Kidney (tissue), 14 donors: ENCODE measurements around the gene NBEAL2. TPM values are rescaled to one million over a fixed set of nuclear protein-coding genes. Genes with fewer than 3 reads are reported as not detected.

Source experiments
- DNase-seq, 5 donors: peaks; one replicate each; pipeline ENCODE4 v3.0.0-alpha.2; 2013 to 2020
- FAIRE-seq: peaks from 2 replicates; lab custom pipeline; 2012; peaks lifted over from hg19 to GRCh38; lab: Jason Lieb, UNC
- H3K27ac ChIP-seq, 2 donors: one replicate each; pipeline ENCODE4 v1.7.0; 2013; ENCODE audit warnings: low read depth in 2 of 2, low read length in 2 of 2, inconsistent platforms in 1 of 2
- H3K27me3 ChIP-seq: one replicate; pipeline ENCODE4 v1.7.1; 2013; ENCODE audit warnings: low read length, inconsistent platforms; ENCODE audit not compliant: control insufficient read depth, insufficient read depth
- H3K36me3 ChIP-seq, 3 donors: one replicate each; pipeline versions ENCODE4 v1.7.0 to v1.7.1; 2013; ENCODE audit warnings: low read length in 3 of 3, control low read depth in 1 of 3, inconsistent platforms in 1 of 3; ENCODE audit not compliant: insufficient read depth in 3 of 3, control insufficient read depth in 2 of 3
- H3K4me1 ChIP-seq, 3 donors: one replicate each; pipeline versions ENCODE4 v1.7.0 to v1.7.1; 2013; ENCODE audit warnings: low read length in 3 of 3, inconsistent platforms in 1 of 3, low read depth in 1 of 3; ENCODE audit not compliant: control insufficient read depth in 2 of 3, insufficient read depth in 2 of 3
- H3K4me3 ChIP-seq, 3 donors: one replicate each; pipeline versions ENCODE4 v1.7.0 to v1.8.1; 2013; ENCODE audit warnings: low read length in 3 of 3, control low read depth in 1 of 3, inconsistent platforms in 1 of 3
- H3K9ac ChIP-seq, 3 donors: one replicate each; pipeline versions ENCODE4 v1.7.0 to v1.7.1; 2013; ENCODE audit warnings: low read length in 3 of 3, control low read depth in 1 of 3, inconsistent platforms in 1 of 3
- H3K9me3 ChIP-seq, 3 donors: one replicate each; pipeline versions ENCODE4 v1.7.0 to v1.7.1; 2013; ENCODE audit warnings: low read length in 3 of 3, control low read depth in 1 of 3, inconsistent platforms in 1 of 3; ENCODE audit not compliant: control insufficient read depth in 2 of 3, insufficient read depth in 1 of 3
- intact Hi-C: fragments of 100-400 bp; cut with DNase I; formaldehyde crosslinking; loops from one replicate; pipeline ENCODE4 v1.11.1; 2022
- polyA plus RNA-seq: library from polyadenylated mRNA; stranded (reverse); fragments of 350-450 nt; fragmentation: Illumina TruSeq; extraction: RNeasy Lipid Tissue Mini Kit (QIAGEN cat#74804); gene quantifications from one replicate; pipeline ENCODE4 v1.2.3, GENCODE V29; 2014; ENCODE audit warnings: low read depth, low replicate concordance; ENCODE audit not compliant: insufficient read depth
- total RNA-seq: library from RNA; stranded (reverse); fragmentation: NEBNext Ultra II Directional; extraction: Animal tissue kit (Norgen Biotek cat#: 25700); gene quantifications from one replicate; pipeline ENCODE4 v1.2.1, GENCODE V29; 2021
- TF ChIP-seq, protein P1 (sequence below): IDR thresholded peaks from 3 replicates; pipeline ENCODE4 v1.5.1; 2012; ENCODE audit warnings: mild to moderate bottlenecking, moderate library complexity, borderline replicate concordance; ENCODE audit not compliant: insufficient read depth; ENCODE audit errors: extremely low read depth
- donor health status: control.
- donor health status: control.
- donor health status: control.
- donor health status: control.
- donor health status: control.
- donor health status: DM: yes; HTN: yes; CAD: no.
- donor health status: Normal renal cell carcinoma (clear cell type).

The NBEAL2 gene
- total and polyA plus RNA-seq, 2 donors from 2014 or later: 25.7 to 82.8 TPM

DNA sequence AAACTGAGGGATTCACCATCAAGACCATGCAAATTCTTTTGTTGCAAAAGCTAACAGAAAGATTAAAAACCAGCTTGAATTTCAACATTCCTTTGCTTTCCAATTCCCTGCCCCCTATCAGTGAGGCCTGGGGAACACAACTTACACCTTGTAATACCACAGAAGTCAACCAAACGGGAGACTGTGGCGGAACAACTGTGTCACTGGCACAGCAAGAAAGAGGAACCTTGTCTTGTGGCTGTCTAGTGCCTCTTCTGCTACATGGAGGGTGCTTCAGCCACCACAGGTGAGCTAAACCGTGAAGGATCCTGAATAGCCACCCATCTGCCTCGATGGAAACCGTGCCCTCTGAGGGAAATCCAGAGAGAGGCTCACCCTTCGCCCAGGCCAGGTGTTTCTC lies 14.3 kb upstream of the NBEAL2 start:
- DNase-seq: peak in 1 of 5 donors; percentile 51
- Histone ChIP-seq H3K4me3 (peak overlapping the region in 1 of 3 donors; percentile 14), H3K9ac (peak overlapping the region in 2 of 3 donors; percentile 41 to 44), H3K4me1 (peaks cover 0 to 51% (median 43%) of the 10 kb centered on the region in 3 donors), H3K9me3 (no peaks in the 10 kb centered on the region), H3K36me3 (peaks cover 0 to 2% (median 2%) of the 10 kb centered on the region in 3 donors), H3K27ac (peak overlapping the region; percentile 47 to 73), H3K27me3 (no peaks in the 10 kb centered on the region)
- TF ChIP-seq, protein P1, sequence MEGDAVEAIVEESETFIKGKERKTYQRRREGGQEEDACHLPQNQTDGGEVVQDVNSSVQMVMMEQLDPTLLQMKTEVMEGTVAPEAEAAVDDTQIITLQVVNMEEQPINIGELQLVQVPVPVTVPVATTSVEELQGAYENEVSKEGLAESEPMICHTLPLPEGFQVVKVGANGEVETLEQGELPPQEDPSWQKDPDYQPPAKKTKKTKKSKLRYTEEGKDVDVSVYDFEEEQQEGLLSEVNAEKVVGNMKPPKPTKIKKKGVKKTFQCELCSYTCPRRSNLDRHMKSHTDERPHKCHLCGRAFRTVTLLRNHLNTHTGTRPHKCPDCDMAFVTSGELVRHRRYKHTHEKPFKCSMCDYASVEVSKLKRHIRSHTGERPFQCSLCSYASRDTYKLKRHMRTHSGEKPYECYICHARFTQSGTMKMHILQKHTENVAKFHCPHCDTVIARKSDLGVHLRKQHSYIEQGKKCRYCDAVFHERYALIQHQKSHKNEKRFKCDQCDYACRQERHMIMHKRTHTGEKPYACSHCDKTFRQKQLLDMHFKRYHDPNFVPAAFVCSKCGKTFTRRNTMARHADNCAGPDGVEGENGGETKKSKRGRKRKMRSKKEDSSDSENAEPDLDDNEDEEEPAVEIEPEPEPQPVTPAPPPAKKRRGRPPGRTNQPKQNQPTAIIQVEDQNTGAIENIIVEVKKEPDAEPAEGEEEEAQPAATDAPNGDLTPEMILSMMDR: no peak
- intact Hi-C loops: no loop called here
- FAIRE-seq: no peak

DNA sequence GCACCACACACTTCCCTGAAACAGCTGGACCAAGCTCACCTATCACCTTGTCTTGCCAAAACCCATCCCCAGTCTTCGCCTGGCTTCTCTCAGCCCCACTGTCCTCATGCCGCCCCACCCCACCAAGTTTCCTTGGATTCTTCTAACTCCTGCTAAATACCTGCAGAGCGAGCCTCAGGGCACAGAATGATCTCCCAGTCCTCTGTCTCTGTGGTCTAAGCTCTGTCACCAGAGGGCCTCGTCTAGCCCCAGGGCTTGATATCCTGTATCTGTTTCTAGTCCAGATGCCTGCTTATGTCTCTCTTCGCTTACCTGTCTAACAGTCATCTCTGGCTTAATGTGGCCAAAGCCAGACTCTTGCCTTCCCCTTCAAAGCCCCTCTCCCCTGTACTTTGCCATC lies 12.7 kb upstream of the NBEAL2 start:
- H3K27me3 ChIP-seq: no peaks in the 10 kb centered on the region
- no peak overlapping the region for H3K4me3 ChIP-seq
- H3K4me1 ChIP-seq: peaks cover 0 to 52% (median 51%) of the 10 kb centered on the region in 3 donors
- DNase-seq (peak in 1 of 5 donors; percentile 35), FAIRE-seq (no peak)
- TF ChIP-seq, protein P1: no peak
- intact Hi-C loops: no loop called here
- peaks cover 0 to 2% (median 2%) of the 10 kb centered on the region in 3 donors for H3K36me3 ChIP-seq
- no peaks in the 10 kb centered on the region for H3K9me3 ChIP-seq
- peak overlapping the region; percentile 49 to 73 for H3K27ac ChIP-seq
- H3K9ac ChIP-seq: peak overlapping the region in 2 of 3 donors; percentile 70 to 77

DNA sequence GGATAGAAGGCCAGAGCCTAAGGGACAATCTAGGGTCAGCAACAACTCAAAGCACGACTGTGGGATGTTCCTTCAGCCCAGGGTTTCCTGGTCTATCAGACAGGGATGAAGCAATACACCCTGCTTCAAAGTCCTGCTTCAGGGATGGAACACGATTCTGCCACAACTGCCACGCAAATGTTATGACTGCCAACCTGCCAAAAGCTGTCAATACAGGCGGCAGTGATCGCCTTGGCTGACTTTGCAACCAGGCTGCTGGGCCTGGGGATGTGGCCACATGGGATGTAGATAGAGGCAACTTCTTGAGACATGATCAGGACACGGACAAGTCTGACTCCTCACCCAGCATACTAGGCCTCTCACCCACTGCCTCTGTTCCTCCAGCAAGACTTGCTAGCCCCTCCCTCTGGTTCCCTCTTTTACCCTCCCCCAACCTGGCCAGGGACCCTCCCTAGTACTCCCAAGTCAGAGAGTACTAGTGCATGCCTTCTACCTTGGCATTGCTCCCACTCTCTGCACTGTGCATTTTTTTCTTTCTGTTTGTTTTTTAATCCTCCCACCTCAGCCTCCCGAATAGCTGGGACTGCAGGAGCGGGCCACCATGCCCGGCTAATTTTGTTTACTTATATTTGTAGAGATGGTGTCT lies 10.6 kb upstream of the NBEAL2 start:
- peak in 1 of 5 donors; percentile 53 for DNase-seq
- H3K4me3 ChIP-seq: no peak overlapping the region
- peak overlapping the region; percentile 61 to 72 for H3K27ac ChIP-seq
- peaks cover 0 to 2% (median 2%) of the 10 kb centered on the region in 3 donors for H3K36me3 ChIP-seq
- no peaks in the 10 kb centered on the region for H3K9me3 ChIP-seq
- TF ChIP-seq, protein P1: no peak
- no peak for FAIRE-seq
- H3K4me1 ChIP-seq: peaks cover 0 to 51% (median 46%) of the 10 kb centered on the region in 3 donors
- no peaks in the 10 kb centered on the region for H3K27me3 ChIP-seq
- H3K9ac ChIP-seq: peak overlapping the region in 1 of 3 donors; percentile 13
- intact Hi-C loops: no loop called here
